GM23248 (cell line): ENCODE data around the gene STK11IP.

Source experiments
- EZH2 ChIP-seq: fragments of 200-600 bp; sonication (generic); IDR thresholded peaks from 2 replicates; pipeline ENCODE4 v1.6.1; 2018; ENCODE audit warnings: antibody characterized with exemption, mild to moderate bottlenecking; ENCODE audit not compliant: insufficient read depth, poor library complexity, severe bottlenecking
- EZH2phosphoT487 ChIP-seq: fragments of 200-600 bp; sonication (generic); IDR thresholded peaks from 2 replicates; pipeline ENCODE4 v1.6.1; 2018; ENCODE audit warnings: antibody characterized with exemption, moderate library complexity, mild to moderate bottlenecking, low read depth; ENCODE audit not compliant: insufficient read depth

DNA sequence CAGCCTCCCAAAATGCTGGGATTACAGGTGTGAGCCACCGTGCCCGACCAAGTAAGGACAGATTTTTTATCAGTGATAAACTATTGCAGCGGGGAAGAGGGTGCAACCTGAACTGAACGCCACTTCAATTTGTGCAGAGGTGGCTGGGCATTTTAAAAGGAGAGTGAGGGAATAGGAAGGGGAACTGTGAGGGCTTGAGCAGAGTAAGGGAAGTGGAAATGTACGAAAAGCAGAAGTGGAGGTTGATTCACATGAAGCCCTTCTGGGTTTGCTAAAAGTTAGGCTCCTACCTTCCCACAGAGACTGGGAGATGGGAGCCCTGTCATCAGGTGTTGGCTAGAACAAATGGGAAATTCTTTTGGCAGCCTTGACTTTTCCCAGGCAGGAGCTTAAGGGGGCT is 6.1 kb downstream of the STK11IP start:
- TF ChIP-seq EZH2 (no peak), EZH2phosphoT487 (no peak)
